HG03342 (cell line): ENCODE measurements around the gene KCNB1.
"Not testable (repeated sequence)": the region's sequence is repeated elsewhere in the genome, so short reads cannot be mapped to it uniquely, and the experiment has no call there.

Experiments used
- ATAC-seq: cut with Tn5 transposase; IDR thresholded peaks from one replicate; pipeline ENCODE4 v1.9.1; 2021; ENCODE audit warnings: mild to moderate bottlenecking, moderate library complexity; ENCODE audit not compliant: unreplicated experiment

Gene KCNB1

DNA sequence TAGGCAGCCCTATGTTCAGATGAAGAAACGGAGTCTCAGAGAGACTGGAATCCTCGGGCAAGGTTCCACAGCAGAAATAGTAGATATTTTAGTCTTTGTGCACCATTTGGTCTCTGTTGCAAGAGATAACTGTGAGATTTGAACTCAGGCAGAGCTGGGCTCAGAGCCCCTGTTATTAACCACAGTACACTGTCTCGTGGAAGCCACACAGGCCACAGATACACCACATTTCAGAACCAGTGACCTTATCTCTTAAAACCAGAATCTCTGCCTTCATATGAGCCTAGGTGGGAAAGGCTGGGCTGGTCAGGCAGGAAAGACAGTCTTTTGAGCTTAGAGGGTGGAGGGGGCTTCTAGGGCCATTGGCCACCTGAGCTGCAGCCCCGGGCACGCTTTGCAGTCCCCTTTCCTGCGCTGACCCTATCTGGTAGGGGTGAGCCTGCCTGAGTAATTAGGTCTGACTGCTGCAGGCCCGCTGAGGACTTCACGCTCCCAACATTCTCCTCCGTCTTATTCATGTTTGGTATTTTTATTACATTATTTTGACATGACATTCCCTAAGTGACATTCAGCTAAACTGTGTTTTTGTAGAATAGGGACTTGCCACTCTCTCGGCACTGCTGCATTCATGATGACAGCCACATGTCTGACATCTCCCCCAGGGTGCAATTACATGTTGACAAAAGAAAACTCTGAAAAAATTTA, 71.1 kb downstream of the KCNB1 start:
- no peak for ATAC-seq

DNA sequence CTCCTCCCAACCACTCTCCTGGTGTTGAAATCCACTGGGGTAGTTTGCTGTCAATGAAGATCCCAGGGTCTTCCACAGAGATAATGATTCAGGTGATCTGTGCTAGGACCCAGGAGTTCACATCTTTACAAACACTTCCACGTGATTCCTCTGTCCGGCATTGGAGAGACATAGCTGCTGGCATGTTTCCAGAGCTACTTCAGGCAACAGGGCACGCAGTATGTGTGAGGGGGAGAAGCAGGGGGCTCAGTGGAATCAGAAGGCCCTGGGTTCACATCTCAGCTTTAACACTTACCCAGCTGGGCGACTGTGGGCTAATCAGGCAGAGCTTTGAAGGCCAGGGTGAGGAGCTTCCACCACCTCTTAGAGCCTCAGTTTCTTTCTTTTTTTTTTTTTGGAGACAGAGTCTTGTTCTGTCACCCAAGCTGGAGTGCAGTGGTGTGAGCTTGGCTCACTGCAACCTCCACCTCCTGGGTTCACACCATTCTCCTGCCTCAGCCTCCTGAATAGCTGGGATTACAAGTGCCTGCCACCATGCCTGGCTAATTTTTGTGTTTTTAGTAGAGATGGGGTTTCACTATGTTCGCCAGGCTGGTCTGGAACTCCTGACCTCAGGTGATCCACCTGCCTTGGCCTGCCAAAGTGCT, 72.4 kb downstream of the KCNB1 start:
- ATAC-seq, result not testable (repeated sequence)

DNA sequence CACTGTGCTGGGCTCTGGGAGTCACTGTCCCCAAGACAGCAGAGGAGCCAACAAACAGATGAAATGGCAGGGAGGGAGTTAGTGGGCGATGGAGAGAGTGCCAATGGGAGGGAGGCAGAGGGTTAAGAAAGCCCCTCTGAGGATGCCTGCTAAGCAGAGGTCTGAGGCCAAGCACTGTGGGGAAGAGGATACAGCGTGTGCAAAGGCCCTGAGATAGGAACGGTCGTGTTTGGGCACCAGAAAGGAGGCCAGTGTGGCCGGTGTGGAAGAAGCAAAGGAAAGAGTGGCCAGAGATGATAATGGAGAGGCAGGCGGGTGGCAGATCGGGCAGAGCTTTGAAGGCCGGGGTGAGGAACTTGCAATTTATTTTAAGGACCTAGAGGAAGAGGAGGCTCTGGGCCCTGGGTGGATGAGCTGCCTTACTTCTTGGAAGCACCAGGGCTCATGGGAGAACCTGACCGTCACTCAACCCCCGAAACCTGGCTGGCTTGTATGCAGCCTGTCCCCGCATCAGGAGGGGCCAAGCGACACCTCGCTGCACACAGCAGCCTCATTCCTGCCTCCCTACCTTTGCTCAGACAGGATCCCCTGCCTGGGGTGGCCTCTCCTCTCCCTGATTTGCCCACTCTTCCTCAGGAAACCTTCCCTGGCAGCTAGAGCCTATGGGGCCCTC, 73.0 kb downstream of the KCNB1 start:
- no peak for ATAC-seq

DNA sequence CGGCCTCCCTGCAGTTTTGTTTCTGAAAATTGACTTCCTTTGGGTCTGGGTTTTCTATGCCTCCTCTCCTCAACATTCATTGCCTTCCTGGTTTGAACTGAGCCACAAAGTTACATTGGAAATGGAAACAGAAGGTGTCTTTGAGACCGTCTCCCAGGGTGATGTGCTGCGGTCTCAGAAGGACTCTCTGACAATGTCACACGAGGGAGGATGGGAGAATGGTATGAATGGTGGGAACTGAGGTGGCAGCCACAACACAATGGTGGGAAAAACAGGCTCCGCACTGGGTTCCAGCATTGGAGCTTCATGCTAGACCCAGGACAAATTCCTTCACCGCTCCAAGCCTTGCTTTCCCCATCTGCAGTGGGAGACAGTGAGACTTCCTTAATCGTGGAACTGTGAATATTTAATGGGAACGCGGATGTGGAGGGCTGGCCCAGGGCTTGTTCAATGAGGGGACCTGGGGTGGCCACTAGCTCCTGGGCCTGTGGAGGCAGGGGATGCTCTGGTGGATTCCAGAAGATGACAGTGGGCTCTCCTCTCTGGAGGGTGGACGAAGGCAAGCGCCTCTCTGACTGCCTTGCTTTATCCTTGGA, 73.9 kb downstream of the KCNB1 start:
- ATAC-seq, result no peak

DNA sequence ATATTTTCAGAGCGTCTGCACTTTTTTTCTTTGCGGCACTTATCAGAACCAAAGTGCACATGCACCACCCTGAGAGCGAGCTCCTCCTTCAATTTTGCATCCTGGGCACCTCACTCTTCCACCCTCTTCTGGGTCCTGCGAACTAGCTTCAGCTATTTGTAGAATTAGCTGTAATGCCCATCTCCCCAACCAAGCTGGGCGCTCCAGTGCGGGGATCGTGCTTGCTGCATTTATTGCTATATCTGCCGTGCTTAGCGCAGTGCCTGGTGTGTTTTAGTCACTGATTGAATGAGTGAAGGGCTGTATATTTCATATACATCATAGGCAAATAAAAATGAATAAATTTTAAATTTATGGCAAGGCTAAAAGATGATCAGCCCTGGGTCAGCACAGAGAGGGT, 75.8 kb downstream of the KCNB1 start:
- ATAC-seq, result no peak

DNA sequence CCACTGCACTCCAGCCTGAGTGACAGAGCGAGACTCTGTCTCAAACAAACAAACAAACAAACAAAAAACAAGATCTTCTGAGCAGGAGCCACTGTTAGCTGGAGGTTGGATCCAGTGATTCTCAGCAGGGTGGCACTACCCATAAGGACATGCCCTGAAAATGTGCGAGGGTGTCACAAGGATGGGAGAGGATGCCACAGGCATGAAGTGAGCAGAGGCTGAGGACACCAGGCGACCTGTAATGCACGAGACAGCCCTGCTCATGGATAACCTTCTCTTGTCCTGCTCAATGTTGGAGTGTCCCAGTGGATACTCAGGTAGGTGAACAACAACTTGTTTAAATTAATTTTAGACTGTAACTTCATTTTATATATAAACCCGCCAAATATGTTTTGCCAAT, 76.8 kb downstream of the KCNB1 start:
- ATAC-seq, result no peak

DNA sequence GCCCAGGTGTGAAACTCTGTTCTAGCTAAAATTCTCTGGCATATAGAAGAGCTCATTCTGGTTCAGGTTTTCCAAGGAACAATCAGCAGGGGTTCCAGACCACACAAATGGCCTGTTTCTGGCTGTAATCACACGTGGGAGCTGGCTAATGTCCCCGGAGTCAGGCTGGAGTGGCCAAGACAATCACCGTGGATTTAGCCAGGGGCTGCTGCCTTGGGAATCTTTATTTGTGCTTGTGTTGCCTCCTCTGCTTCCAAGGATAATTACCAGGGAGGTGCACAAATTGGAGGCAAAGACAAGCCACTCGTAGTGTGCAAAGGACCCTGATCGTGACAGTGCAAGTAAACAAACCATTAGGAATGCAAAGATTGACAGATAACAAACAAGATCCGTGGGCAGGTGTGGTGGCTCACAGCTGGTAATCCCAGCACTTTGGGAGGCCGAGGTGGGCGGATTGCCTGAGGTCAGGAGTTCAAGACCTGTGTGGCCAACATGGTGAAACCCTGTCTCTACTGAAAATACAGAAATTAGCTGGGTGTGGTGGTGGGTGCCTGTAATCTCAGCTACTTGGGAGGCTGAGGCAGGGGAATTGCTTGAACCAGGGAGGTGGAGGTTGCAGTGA, 77.3 kb downstream of the KCNB1 start:
- ATAC-seq, result no peak

DNA sequence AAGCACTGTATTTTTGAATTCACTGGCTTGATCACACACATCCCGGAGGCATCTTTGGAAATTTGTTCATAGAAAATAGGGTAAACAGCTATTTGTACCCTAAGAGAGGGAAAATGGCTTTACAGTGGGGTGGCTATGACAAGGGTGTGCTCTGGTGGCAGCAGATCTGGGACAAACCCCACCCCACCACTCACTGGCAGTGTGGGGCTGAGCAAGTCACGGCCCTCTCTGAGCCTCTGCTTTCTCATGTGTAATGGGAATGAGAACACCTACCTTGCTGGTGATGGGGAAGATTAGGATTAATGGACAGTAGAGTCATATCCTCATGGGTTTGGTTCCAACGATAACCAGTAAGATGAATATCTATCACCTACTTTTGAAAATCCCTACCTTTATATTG, 78.0 kb downstream of the KCNB1 start:
- ATAC-seq, result no peak

DNA sequence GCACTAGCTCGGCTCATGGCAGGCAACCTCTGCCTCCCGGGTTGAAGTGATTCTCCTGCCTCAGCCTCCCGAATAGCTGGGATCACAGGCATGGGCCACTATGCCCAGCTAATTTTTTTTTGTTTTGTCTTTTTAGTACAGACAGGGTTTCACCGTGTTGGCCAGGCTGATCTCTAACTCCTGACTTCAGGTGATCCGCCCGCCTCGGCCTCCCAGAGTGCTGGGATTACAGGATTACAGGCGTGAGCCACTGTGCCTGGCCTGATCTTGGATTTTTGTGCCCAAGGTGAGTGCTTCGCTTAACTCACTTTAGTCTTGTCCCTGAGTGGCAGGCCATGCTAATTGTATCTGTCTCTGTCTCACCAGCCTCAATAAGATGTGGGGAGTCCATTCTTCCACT, 78.6 kb downstream of the KCNB1 start:
- no peak for ATAC-seq

DNA sequence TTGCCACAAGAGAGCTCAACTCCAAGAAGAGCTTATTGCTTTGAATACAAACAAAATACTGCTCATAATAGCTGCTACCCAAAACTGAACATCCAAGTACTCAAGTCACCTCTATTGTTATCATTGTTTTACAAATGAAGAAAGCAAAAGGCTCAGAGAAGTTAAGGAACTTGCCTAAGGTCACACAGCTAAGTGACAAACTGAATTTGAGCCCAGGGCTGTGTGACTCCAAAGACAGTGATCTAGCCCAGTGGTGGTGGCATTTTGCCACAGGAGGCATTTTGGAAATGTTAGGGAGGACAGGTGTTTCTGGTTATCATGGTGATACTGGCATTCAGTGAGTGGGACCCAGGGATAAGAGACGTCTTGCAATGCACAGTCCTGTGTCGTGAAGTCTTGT, 79.5 kb downstream of the KCNB1 start:
- ATAC-seq, result no peak

DNA sequence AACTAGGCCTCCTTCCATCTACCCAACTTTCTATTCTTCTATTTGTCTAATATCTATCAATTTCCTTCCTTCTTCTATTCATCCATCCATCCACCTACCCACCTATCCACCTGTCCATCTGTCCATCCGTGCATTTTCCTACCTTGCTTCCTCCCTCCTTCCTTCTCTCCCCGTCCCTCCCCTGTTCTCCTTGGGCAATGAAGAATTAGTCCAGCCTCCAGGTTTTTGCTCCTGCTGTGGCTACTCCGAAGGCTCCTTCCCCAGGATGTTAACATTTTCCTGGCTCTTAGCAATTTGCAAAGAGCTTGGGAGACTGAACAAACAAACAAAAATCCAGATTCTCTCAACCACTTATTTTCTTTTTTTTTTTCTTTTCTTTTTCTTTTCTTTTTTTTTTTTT, 81.6 kb downstream of the KCNB1 start:
- no peak for ATAC-seq

DNA sequence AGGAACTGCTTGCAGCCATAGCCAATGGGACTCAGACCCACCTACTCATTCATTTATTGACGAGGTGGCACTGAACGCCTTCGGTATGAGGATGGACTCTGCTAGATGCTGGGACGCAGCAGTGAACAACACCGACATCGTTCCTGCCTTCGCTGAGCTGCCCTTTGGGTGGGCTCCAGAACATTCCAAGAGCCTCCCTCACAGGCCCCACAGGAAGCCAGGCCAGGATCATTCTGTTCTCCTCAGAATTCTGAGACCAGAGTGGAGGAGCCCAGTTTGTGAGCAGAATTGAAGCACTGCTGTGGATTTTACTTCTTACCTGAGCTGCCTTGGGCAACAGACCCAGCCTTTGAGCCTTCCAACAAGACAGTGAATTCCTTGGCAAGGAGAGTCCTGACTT, 82.1 kb downstream of the KCNB1 start:
- ATAC-seq, result no peak

DNA sequence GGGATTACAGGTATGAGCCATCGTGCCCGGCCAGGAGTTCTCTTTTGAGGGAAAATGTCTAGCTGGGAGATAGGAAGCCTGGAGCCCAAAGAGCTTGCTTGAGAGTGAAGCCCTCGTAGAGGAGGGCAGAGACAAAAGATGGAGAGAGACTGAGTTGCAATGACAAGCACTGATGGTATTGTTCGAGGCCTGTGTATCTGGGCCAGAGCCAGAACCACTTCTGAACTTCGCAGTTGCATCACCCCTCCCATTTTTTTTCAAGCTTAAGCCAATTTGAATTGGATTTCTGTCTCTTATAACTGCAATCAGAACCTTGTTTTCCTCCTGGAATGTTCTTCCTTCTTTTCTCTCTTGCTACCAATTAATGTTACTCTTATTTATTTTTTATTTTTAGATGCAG, 83.1 kb downstream of the KCNB1 start:
- ATAC-seq, result no peak

DNA sequence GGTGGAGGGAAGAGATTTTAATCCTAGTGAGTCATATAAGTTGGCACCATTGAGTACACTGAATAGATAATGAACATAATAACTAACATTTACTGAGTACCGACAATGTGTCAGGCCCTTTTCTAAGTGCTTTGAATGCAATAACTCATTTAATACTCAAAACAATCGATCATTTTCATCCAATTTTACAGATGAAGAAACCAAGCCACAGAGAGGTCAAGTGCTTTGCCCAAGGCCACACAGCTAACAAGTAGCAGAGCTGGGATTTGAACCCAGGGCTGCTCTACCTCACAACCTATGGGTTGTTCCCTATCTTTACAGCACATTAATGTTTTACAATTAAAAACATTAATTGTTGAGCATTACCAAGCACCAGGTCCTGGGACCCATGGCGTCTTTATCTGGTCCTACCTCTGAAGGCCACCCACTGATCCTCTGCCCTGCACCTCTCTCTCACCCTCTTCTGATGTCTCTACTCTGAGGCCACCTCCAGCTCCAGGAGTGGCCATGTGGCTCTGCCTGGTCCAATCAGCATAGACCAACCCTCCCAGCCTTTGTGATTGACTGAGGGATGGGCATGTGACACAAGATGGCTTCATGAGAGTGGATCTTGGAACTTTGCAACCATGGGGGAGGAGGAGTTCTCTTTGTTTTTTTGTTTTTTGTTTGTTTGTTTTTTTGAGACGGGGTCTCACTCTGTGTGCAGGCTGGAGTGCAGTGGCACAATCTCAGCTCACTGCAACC, 83.9 kb downstream of the KCNB1 start:
- ATAC-seq, result no peak

DNA sequence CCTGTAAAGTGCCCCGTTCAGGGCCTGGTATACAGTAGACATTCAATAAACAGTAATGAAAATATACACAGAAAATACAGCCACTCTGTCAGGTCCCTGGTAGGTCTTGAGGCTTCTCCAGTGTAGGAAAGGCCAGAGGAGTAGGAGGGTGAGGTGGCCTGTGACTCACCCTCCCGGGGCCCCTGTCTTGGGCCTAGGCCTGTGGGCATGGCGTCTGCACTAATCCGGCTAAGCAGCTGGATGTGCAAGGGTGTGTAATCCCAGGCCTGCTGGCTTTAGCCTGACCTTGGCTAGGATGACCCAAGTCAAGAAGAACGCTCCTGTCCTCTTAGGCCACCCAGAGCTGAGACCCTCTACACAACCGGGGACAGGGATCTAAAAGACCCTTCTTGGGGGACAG, 84.9 kb downstream of the KCNB1 start:
- ATAC-seq, result no peak

DNA sequence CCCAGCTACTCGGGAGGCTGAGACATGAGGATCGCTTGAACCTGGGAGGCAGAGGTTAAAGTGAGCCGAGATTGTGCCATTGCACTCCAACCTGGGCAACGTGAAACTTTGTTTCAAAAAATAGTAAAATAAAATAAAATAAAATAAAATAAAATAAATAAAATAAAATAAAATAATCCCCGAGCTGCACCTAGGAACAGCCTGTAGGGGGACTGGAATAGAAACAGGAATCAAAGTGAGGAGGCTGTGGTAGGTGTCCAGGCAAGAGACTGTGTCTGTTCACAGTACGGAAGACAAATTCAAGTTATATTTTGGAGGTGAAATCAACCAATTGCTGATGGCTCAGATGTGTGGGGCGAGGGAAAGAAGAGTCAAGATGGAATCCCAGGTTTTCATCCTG, 86.2 kb downstream of the KCNB1 start:
- no peak for ATAC-seq

DNA sequence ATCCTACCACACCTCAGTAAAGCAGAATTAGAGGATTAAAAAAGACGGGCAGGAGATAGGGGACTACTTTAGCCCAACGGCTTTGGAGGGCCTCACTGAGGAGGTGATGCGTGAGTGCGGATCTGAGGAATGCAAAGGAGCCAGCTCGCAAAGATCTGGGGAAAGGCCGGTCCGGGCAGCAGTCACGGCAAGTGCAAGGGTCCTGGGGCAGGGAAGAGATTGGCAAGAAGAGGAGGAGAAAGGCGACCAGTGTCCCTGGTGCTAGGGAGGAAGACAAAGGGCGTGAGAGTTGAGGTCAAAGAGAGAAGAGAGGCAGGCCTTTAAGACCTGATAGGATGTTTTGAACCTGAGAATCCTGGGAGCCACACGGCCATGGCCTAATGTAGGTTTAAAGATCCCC, 86.8 kb downstream of the KCNB1 start:
- ATAC-seq, result no peak

DNA sequence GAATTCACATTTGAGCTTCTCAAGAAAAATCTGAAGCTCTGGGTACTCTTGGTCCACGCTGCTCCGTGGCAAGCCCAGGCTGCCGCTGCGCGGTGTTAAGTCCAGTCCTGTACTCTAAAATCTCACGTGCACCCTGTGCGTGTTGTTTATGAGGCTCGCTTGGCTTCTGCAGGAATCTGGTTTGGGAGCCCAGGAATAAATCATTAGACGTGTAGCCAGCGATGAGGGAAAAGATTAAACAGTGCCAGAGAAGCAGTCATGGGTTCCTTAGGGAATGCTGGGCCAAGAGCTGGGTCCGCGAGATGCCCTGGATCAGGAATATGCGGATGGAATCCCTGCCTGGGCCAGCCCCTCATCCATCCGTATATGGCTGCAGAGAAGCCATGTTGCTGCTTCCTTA, 87.3 kb downstream of the KCNB1 start:
- ATAC-seq, result no peak

DNA sequence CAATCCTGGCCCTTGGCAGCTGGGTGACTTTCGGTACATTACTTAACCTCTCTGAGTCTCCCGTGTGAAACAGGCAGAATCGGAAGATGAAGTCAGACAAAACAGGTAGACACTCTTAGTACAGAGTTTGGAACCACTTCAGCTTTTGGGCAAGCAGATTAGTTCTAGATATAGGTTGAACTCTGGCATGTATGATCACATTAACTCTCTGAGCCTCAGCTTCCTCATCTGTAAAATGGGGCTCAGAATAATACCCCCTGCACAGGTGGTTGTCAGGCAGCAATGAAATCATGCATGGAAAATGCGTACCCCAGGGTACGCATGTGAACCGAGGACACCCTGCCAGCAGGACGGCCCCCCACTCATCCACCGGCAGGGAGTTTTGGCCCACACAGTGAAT, 87.7 kb downstream of the KCNB1 start:
- ATAC-seq, result no peak

DNA sequence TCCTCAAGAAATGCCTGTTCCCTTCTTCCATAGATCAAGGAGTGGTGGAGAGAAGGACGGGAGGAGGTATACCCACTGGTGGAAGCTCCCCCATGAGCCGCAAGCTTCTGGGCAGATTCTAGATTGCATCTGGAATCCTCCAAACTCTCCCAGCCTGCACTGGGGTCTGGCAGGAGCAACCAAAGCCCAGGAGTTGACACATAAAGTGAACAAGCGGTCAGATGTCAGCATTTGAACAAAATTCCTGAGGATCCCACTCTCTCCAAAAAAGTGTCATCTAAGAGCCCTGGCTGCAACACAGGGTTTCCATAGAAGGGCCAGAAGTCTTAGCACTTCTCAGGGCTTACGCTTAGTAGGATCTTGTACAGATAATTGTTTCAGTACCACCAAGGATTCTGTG, 88.2 kb downstream of the KCNB1 start:
- no peak for ATAC-seq

DNA sequence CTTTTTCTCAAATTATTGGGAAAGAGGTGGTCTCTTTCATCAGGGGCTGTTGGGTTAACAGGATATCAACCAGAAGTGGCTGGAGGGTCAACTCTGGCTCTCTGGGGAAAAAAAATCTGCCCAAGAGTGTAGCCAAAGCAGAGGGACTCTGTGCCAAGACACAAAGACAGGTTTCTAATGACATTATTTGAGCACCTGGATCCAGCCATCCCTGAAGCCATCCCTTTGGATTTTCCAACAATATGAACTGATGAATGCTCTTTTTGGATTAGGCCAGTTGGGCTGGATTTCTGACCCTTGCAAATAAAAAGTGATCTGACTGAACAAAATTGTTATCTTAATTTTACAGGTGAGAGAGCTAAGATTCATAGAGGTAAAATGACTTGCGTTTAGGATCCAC, 88.7 kb downstream of the KCNB1 start:
- no peak for ATAC-seq
